Left renal pelvis (tissue), 4 donors: ENCODE results near the gene PLXNA4. TPM values are rescaled to one million over a fixed set of nuclear protein-coding genes. Genes with fewer than 3 reads are reported as not detected.

Source experiments
- DNase-seq, 4 donors: peaks; one replicate each; pipeline ENCODE4 v3.0.0-alpha.2; 2013; ENCODE audit warnings: low read depth in 4 of 4, low spot score in 3 of 4
- polyA plus RNA-seq, 4 donors: library from polyadenylated mRNA; unstranded; fragments of 120-200 nt; gene quantifications; one replicate each; pipeline ENCODE4 v1.2.1, GENCODE V29; 2013; ENCODE audit not compliant: insufficient read length in 4 of 4

PLXNA4 gene
- polyA plus RNA-seq, 4 donors = 3.0 to 15.1 (median 13.8) TPM

- DNase-seq = no peak
Measured at GRCh38 chr7:132564849-132565248, 11.4 kb downstream of the PLXNA4 start.

- no peak for DNase-seq
Measured at GRCh38 chr7:132564090-132564489, 12.2 kb downstream of the PLXNA4 start.

GRCh38 chr7:132562690-132563089, 13.6 kb downstream of the PLXNA4 start:
- DNase-seq = no peak

GRCh38 chr7:132561763-132562162, 14.5 kb downstream of the PLXNA4 start:
- DNase-seq = no peak

GRCh38 chr7:132560825-132561529, 15.3 kb downstream of the PLXNA4 start:
- no peak for DNase-seq

- no peak for DNase-seq
Measured at GRCh38 chr7:132560105-132560504, 16.2 kb downstream of the PLXNA4 start.

GRCh38 chr7:132558815-132559214, 17.5 kb downstream of the PLXNA4 start:
- no peak for DNase-seq

GRCh38 chr7:132557489-132558044, 18.7 kb downstream of the PLXNA4 start:
- no peak for DNase-seq

GRCh38 chr7:132554446-132554845, 21.8 kb downstream of the PLXNA4 start:
- no peak for DNase-seq

GRCh38 chr7:132553031-132553430, 23.2 kb downstream of the PLXNA4 start:
- DNase-seq = no peak

GRCh38 chr7:132551886-132552285, 24.4 kb downstream of the PLXNA4 start:
- no peak for DNase-seq

- DNase-seq = no peak
Measured at GRCh38 chr7:132551439-132551838, 24.8 kb downstream of the PLXNA4 start.

- DNase-seq = no peak
Measured at GRCh38 chr7:132548489-132549078, 27.7 kb downstream of the PLXNA4 start.

GRCh38 chr7:132547821-132548220, 28.4 kb downstream of the PLXNA4 start:
- DNase-seq = no peak

- DNase-seq = no peak
Measured at GRCh38 chr7:132546366-132547127, 29.7 kb downstream of the PLXNA4 start.

- DNase-seq = no peak
Measured at GRCh38 chr7:132545756-132546155, 30.5 kb downstream of the PLXNA4 start.

GRCh38 chr7:132544999-132545398, 31.3 kb downstream of the PLXNA4 start:
- no peak for DNase-seq

- DNase-seq = no peak
Measured at GRCh38 chr7:132544025-132544424, 32.2 kb downstream of the PLXNA4 start.

- DNase-seq = no peak
Measured at GRCh38 chr7:132542895-132543294, 33.4 kb downstream of the PLXNA4 start.

- DNase-seq = no peak
Measured at GRCh38 chr7:132541656-132542055, 34.6 kb downstream of the PLXNA4 start.

GRCh38 chr7:132537456-132538145, 38.7 kb downstream of the PLXNA4 start:
- peak in 2 of 4 donors; percentile 8 to 48 for DNase-seq
